22Rv1 (cell line): ENCODE measurements around the gene KIRREL3.

Source experiments
- ZFX ChIP-seq: fragments of 450-650 bp; IDR thresholded peaks from 2 replicates; pipeline ENCODE4 v1.6.1; 2017; ENCODE audit warnings: antibody characterized with exemption, borderline replicate concordance
- TF ChIP-seq, protein P1 (sequence below): fragments of 450-650 bp; IDR thresholded peaks from 2 replicates; pipeline ENCODE4 v1.5.1; 2017; ENCODE audit warnings: mild to moderate bottlenecking

DNA sequence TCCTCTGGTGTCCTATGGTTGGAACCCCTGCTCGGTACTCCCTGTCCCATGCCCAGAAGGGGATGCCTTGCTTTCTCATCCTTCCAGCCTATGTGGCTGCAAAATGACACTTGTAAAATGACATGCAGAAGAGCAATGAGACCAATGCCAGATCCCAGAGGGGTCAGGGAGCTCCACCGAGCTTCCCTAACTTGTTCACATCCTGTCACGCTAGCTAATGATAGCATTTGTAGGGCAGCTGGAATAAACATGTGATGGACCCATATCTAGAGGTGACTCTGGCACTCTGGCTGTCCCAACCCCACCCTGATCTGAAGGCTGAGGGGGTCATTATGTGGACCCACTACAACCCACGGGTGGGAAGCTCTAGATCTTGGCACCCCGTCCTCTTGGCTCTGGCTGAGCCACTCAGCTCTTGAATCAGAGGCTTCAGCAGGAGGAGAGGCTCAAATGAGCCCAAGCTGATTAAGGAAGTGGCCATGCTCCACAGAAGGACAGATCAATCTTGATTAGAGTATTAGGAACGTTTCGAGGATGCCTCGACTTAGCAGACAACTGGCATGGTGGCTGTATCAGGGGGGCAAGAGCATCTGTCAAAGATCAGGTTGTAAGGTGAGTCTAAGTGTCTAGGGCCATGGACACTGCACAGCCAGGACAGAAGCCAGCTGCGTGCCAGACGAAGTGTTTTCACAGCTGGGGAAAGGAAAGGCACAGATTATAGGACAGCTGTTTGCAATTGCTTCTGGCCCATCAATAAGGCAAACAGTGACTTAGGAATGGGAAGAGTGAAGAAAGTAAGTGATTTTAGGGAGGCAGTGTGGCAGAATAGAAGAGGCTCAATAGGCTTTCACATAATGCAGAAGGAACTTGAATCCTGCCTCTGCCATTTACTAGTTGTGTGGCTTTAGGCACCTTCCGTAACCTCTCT is 182.8 kb downstream of the KIRREL3 start:
- TF ChIP-seq, protein P1, sequence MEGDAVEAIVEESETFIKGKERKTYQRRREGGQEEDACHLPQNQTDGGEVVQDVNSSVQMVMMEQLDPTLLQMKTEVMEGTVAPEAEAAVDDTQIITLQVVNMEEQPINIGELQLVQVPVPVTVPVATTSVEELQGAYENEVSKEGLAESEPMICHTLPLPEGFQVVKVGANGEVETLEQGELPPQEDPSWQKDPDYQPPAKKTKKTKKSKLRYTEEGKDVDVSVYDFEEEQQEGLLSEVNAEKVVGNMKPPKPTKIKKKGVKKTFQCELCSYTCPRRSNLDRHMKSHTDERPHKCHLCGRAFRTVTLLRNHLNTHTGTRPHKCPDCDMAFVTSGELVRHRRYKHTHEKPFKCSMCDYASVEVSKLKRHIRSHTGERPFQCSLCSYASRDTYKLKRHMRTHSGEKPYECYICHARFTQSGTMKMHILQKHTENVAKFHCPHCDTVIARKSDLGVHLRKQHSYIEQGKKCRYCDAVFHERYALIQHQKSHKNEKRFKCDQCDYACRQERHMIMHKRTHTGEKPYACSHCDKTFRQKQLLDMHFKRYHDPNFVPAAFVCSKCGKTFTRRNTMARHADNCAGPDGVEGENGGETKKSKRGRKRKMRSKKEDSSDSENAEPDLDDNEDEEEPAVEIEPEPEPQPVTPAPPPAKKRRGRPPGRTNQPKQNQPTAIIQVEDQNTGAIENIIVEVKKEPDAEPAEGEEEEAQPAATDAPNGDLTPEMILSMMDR, result no peak
- no peak for TF ChIP-seq ZFX
